Ascending aorta (tissue), 2 donors: ENCODE results near the gene TSPYL6. TPM values are rescaled to one million over a fixed set of nuclear protein-coding genes. Genes with fewer than 3 reads are reported as not detected.
A peak's percentile ranks its signal among the peaks of the same experiment; 100 is the strongest.
"Not testable (repeated sequence)": the region's sequence is repeated elsewhere in the genome, so short reads cannot be mapped to it uniquely, and the experiment has no call there.

ENCODE experiments used
- DNase-seq, 2 donors: peaks; one replicate each; pipeline ENCODE4 v3.0.0-alpha.2; 2019; ENCODE audit warnings: low spot score in 2 of 2
- H3K27ac ChIP-seq, 2 donors: fragments of 200-600 bp; sonication (generic); one replicate each; pipeline ENCODE4 v1.5.1; 2016 to 2017; ENCODE audit warnings: mild to moderate bottlenecking in 1 of 2
- H3K27me3 ChIP-seq: fragments of 200-600 bp; sonication (generic); one replicate; pipeline ENCODE4 v1.5.1; 2017
- H3K36me3 ChIP-seq, 2 donors: fragments of 200-600 bp; sonication (generic); one replicate each; pipeline ENCODE4 v1.5.1; 2016
- H3K4me1 ChIP-seq, 2 donors: fragments of 200-600 bp; sonication (generic); one replicate each; pipeline ENCODE4 v1.5.1; 2016 to 2017; ENCODE audit warnings: mild to moderate bottlenecking in 1 of 2
- H3K4me3 ChIP-seq, 2 donors: fragments of 200-600 bp; sonication (generic); one replicate each; pipeline ENCODE4 v1.5.1; 2016 to 2017; ENCODE audit warnings: mild to moderate bottlenecking in 1 of 2
- H3K9me3 ChIP-seq, 2 donors: fragments of 200-600 bp; sonication (generic); one replicate each; pipeline ENCODE4 v1.5.1; 2016
- intact Hi-C: fragments of 100-400 bp; cut with DNase I; formaldehyde crosslinking; loops from one replicate; pipeline ENCODE4 v1.15.1; 2023
- total RNA-seq: library from RNA; depleted of rRNA; stranded (reverse); fragments of >200 nt; gene quantifications from one replicate; pipeline ENCODE4 v1.1.0, GENCODE V29; 2016
- TF ChIP-seq, protein P1 (sequence below), 3 experiments: fragments of 200-600 bp in 2 of 3; fragments of 450-650 bp in 1 of 3; sonication (generic) in 2 of 3; IDR thresholded peaks; one replicate each; pipeline ENCODE4 v1.5.1; 2016 to 2019; ENCODE audit warnings: antibody characterized with exemption in 3 of 3, mild to moderate bottlenecking in 1 of 3, moderate library complexity in 1 of 3

Gene TSPYL6
- not detected for total RNA-seq

- DNase-seq, result no peak
These were observed at the start of gene TSPYL6 for GRCh38 chr2:54256091-54256694. TSS of gene TSPYL6 (minus strand) at chr2:54256229. CDS start at chr2:54256151, 78 bp downstream.

DNA sequence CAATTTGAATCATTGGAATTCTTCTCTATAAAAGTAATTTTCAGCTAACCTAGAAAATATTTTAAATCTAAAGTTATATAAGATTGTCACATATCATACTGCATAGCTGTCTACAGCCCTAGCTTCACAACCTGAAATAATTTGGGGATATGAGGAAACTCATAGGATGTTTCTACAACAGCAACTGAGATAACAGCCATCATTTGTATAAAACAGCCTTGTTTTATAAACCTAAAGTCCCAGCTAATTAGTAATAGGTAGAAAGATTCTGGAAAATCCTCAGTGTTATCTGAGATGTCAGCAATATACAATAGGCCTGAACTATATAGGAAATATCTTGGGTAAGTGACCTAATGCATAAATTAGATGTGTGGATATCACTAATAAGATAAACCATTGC is 47.6 kb upstream of the TSPYL6 start:
- TF ChIP-seq, protein P1, sequence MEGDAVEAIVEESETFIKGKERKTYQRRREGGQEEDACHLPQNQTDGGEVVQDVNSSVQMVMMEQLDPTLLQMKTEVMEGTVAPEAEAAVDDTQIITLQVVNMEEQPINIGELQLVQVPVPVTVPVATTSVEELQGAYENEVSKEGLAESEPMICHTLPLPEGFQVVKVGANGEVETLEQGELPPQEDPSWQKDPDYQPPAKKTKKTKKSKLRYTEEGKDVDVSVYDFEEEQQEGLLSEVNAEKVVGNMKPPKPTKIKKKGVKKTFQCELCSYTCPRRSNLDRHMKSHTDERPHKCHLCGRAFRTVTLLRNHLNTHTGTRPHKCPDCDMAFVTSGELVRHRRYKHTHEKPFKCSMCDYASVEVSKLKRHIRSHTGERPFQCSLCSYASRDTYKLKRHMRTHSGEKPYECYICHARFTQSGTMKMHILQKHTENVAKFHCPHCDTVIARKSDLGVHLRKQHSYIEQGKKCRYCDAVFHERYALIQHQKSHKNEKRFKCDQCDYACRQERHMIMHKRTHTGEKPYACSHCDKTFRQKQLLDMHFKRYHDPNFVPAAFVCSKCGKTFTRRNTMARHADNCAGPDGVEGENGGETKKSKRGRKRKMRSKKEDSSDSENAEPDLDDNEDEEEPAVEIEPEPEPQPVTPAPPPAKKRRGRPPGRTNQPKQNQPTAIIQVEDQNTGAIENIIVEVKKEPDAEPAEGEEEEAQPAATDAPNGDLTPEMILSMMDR (IDR thresholded peaks at IDR 0.05), result no peak
- Histone ChIP-seq H3K4me3 (no peak overlapping the region), H3K4me1 (no peaks in the 10 kb centered on the region), H3K36me3 (no peaks in the 10 kb centered on the region), H3K27me3 (no peaks in the 10 kb centered on the region), H3K27ac (no peak overlapping the region), H3K9me3 (no peaks in the 10 kb centered on the region)
- DNase-seq, result no peak
- intact Hi-C loops, result no loop called here

More at GRCh38 chr2:54256091-54256694, at the start of gene TSPYL6:
- intact Hi-C loops, result no loop called here
- no peak within 1 kb of the TSS for H3K27ac ChIP-seq
- H3K9me3 ChIP-seq, result no peaks in the 10 kb centered on the region
- no peak within 1 kb of the TSS for H3K4me3 ChIP-seq
- no peaks in the 10 kb centered on the region for H3K27me3 ChIP-seq
- no peaks in the 10 kb centered on the region for H3K36me3 ChIP-seq
- H3K4me1 ChIP-seq, result peaks cover 0 to 4% of the 10 kb centered on the region in 2 donors
- TF ChIP-seq, protein P1 (IDR thresholded peaks at IDR 0.05), result no peak

DNA sequence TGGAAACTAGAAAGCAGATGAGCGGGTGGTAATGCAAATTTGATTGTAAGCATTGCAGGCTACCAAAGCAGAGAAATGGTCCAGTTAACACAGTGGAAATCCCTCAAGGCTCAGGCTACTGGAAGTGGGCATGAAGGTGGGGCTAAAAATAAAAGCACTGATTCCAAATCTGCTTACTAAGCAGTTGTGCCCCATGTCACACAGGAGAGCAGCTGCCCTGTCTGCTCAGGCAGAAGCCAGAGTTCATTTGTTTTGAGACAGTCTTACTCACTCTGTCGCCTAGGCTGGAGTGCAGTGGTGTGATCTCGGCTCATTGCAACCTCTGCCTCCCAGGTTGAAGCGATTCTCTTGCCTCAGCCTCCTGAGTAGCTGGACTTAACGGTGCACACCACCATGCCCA is 42.5 kb upstream of the TSPYL6 start:
- no peak for DNase-seq
- TF ChIP-seq, protein P1 (IDR thresholded peaks at IDR 0.05), result no peak
- no peaks in the 10 kb centered on the region for H3K9me3 ChIP-seq
- H3K27me3 ChIP-seq, result no peaks in the 10 kb centered on the region
- no peaks in the 10 kb centered on the region for H3K4me1 ChIP-seq
- intact Hi-C loops, result no loop called here
- no peak overlapping the region for H3K27ac ChIP-seq
- no peak overlapping the region for H3K4me3 ChIP-seq
- no peaks in the 10 kb centered on the region for H3K36me3 ChIP-seq

DNA sequence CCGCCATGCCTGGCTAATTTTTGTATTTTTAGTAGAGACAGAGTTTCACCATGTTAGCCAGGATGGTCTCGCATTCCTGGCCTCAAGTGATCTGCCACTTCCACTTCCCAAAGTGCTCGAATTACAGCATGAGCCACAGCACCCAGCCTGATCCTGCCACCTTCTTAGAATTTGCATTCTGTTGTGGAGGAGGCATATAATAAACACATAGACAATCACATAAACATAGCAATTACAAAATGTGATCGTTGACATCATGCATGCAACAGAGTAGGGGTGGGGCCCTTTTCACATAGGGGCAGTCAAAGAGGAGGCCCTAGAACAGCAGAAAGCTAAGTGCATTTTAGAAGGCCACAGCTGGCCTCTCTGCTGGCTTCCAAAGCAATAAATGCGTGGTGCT is 39.9 kb upstream of the TSPYL6 start:
- Histone ChIP-seq H3K4me3 (no peak overlapping the region), H3K4me1 (no peaks in the 10 kb centered on the region), H3K27me3 (no peaks in the 10 kb centered on the region), H3K9me3 (no peaks in the 10 kb centered on the region), H3K27ac (no peak overlapping the region), H3K36me3 (no peaks in the 10 kb centered on the region)
- DNase-seq, result no peak
- intact Hi-C loops, result no loop called here
- TF ChIP-seq, protein P1 (IDR thresholded peaks at IDR 0.05), result no peak

DNA sequence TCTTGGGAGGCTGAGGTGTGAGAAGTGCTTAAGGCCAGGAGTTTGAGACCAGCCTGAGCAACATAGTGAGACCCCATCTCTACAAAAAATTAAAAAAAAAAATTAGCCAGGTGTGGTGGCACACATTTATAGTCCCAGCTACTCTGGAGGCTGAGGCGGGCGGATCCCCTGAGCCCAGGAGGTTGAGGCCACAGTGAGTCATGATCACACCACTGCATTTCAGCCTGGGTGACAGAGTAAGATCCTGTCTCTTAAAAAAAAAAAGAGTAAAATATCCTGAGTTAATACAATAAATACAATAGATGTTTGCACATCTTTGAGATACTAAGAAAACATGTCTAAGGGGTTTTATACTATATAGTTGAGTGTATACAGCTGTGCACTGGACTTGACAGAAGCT is 38.6 kb upstream of the TSPYL6 start:
- H3K27ac ChIP-seq, H3K4me3 ChIP-seq, H3K27me3 ChIP-seq, DNase-seq, H3K4me1 ChIP-seq, H3K9me3 ChIP-seq, H3K36me3 ChIP-seq, intact Hi-C loops: not testable (repeated sequence)

DNA sequence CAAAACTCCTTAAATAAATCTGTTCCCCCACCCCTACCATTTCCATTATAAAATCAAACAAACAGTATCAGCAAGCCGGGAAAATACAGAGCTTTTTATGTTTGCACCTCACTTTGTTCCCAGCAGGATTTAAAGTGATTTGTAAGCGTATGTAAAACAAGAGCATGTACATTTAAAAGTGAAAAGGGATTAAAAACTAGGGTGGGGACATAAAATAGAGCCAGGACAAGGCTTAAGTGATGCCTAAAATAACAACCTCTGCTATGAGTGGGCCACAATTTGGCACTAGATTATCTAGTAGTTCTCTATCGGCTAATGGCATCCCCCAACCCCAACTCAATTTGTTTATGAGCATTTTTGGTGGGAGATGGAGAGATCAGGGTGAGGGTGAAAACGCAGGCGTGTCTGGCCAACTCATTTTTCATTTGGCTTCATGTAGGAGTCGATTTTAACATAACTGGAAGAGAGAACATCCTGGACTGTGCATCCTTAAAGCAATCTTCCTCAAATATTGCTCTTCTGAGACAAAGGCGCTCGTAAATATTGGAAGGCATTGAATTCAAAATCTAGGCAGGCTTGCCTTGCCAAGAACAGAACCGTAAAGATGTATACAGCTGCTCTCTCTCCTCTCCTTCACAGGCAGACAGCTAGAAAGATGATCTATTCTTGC is 34.5 kb upstream of the TSPYL6 start:
- Histone ChIP-seq H3K36me3 (no peaks in the 10 kb centered on the region), H3K4me1 (no peaks in the 10 kb centered on the region), H3K27ac (no peak overlapping the region), H3K4me3 (peak overlapping the region in 1 of 2 donors; percentile 18), H3K9me3 (no peaks in the 10 kb centered on the region), H3K27me3 (no peaks in the 10 kb centered on the region)
- DNase-seq, result no peak
- intact Hi-C loops, result no loop called here
- TF ChIP-seq, protein P1 (IDR thresholded peaks at IDR 0.05), result no peak
